ENCODE data around the gene TMEM245.

TMEM245 gene

GRCh38 chr9:108967916-108968315 lies 151.8 kb downstream of the TMEM245 start:
- Histone ChIP-seq H3K9me3 (ENCODE audit: control insufficient read depth, low read length) (no peaks in the 10 kb centered on the region), H3K4me3 (ENCODE audit: low read depth, low read length) (no peak overlapping the region), H3K27me3 (ENCODE audit: control insufficient read depth, insufficient read depth, low read length) (no peaks in the 10 kb centered on the region), H3K36me3 (ENCODE audit: control insufficient read depth, insufficient read depth, low read length) (no peaks in the 10 kb centered on the region), H3K4me2 (ENCODE audit: low read length) (no peak overlapping the region), H3K9ac (no peak overlapping the region), H3K79me2 (no peaks in the 10 kb centered on the region), H3K4me1 (peaks cover 8% of the 10 kb centered on the region), H3K27ac (no peak overlapping the region), H2AFZ (no peak overlapping the region)
- no peak for TF ChIP-seq CTCF (IDR thresholded peaks at IDR 0.05)
